HG03378 (cell line): Measurements from ENCODE around the gene RNF40.

Experiments
- ATAC-seq: cut with Tn5 transposase; IDR thresholded peaks from one replicate; pipeline ENCODE4 v1.9.1; 2021; ENCODE audit warnings: mild to moderate bottlenecking, moderate library complexity; ENCODE audit not compliant: unreplicated experiment

The RNF40 gene

GRCh38 chr16:30761928-30762902 is at the start of gene RNF40, which contains the start of gene CFAP119:
RNF40 (plus strand) TSS chr16:30762322; CDS start chr16:30762546, 224 bp downstream.
CFAP119 (minus strand) TSS chr16:30762062; CDS start chr16:30761748, 314 bp downstream.
- peak; percentile 78 for ATAC-seq

- ATAC-seq, result no peak
Observed at GRCh38 chr16:30715750-30716445, 46.2 kb upstream of the RNF40 start.

- no peak for ATAC-seq
Observed at GRCh38 chr16:30720086-30720485, 42.0 kb upstream of the RNF40 start.

- no peak for ATAC-seq
Observed at GRCh38 chr16:30720694-30721093, 41.4 kb upstream of the RNF40 start.

GRCh38 chr16:30721167-30721566 is 41.0 kb upstream of the RNF40 start:
- ATAC-seq, result no peak

GRCh38 chr16:30721606-30722005 is 40.5 kb upstream of the RNF40 start:
- ATAC-seq, result no peak

- ATAC-seq, result no peak
Observed at GRCh38 chr16:30722443-30722842, 39.7 kb upstream of the RNF40 start.

GRCh38 chr16:30722916-30723315 is 39.2 kb upstream of the RNF40 start:
- ATAC-seq, result no peak

- ATAC-seq, result no peak
Observed at GRCh38 chr16:30723725-30724355, 38.3 kb upstream of the RNF40 start.

- ATAC-seq, result no peak
Observed at GRCh38 chr16:30724641-30725417, 37.3 kb upstream of the RNF40 start.

GRCh38 chr16:30725418-30725792 is 36.7 kb upstream of the RNF40 start:
- ATAC-seq, result no peak

GRCh38 chr16:30728321-30728720 is 33.8 kb upstream of the RNF40 start:
- no peak for ATAC-seq

- no peak for ATAC-seq
Observed at GRCh38 chr16:30728899-30729672, 33.0 kb upstream of the RNF40 start.

- no peak for ATAC-seq
Observed at GRCh38 chr16:30731411-30731810, 30.7 kb upstream of the RNF40 start.

GRCh38 chr16:30736995-30737793 is 24.9 kb upstream of the RNF40 start:
- no peak for ATAC-seq

- no peak for ATAC-seq
Observed at GRCh38 chr16:30737794-30738648, 24.1 kb upstream of the RNF40 start.

GRCh38 chr16:30738984-30739951 is 22.9 kb upstream of the RNF40 start:
- no peak for ATAC-seq
